HepG2 (cell line): Measurements from ENCODE around the gene SLC38A3. TPM values are rescaled to one million over a fixed set of nuclear protein-coding genes. Genes with fewer than 3 reads are reported as not detected.

ENCODE experiments used
- FOXC1 ChIP-seq: sonication (generic); formaldehyde crosslinking; IDR thresholded peaks from 2 replicates; pipeline ENCODE4 v1.8.0; 2022; ENCODE audit warnings: mild to moderate bottlenecking, missing genetic modification reagents, borderline replicate concordance
- HMG20B ChIP-seq: conservative IDR thresholded peaks from 2 replicates; pipeline ENCODE4 v1.6.1; 2016; ENCODE audit warnings: missing genetic modification reagents, missing compliant biosample characterization
- HOXA7 ChIP-seq: sonication (generic); formaldehyde crosslinking; IDR thresholded peaks from 2 replicates; pipeline ENCODE4 v1.8.1; 2022; ENCODE audit warnings: mild to moderate bottlenecking, missing genetic modification reagents, moderate library complexity
- IRF9 ChIP-seq: sonication (generic); formaldehyde crosslinking; IDR thresholded peaks from 2 replicates; pipeline ENCODE4 v1.8.0; 2022; ENCODE audit warnings: missing genetic modification reagents, mild to moderate bottlenecking, borderline replicate concordance
- KDM5A ChIP-seq: fragments of 200-600 bp; sonication (generic); IDR thresholded peaks from 2 replicates; pipeline ENCODE4 v1.7.0; 2018; ENCODE audit warnings: antibody characterized with exemption, mild to moderate bottlenecking, low read length, borderline replicate concordance
- MEF2D ChIP-seq: sonication (generic); formaldehyde crosslinking; IDR thresholded peaks from 2 replicates; pipeline ENCODE4 v1.5.1; 2020; ENCODE audit warnings: mild to moderate bottlenecking, missing genetic modification reagents
- PHB2 ChIP-seq: fragments of 450-650 bp; IDR thresholded peaks from 2 replicates; pipeline ENCODE4 v1.6.1; 2018; ENCODE audit not compliant: partially characterized antibody
- POLR2AphosphoS2 ChIP-seq: IDR thresholded peaks from 2 replicates; pipeline ENCODE4 v1.6.1; 2011; ENCODE audit warnings: low read depth, low read length, improper control_type of control experiment
- TEAD2 ChIP-seq: sonication (generic); formaldehyde crosslinking; IDR thresholded peaks from 2 replicates; pipeline ENCODE4 v1.9.0; 2021; ENCODE audit warnings: missing genetic modification reagents
- TMF1 ChIP-seq: sonication (generic); formaldehyde crosslinking; IDR thresholded peaks from 2 replicates; pipeline ENCODE4 v1.8.1; 2022; ENCODE audit warnings: low read depth, missing genetic modification reagents
- TRAFD1 ChIP-seq: sonication (generic); formaldehyde crosslinking; IDR thresholded peaks from 2 replicates; pipeline ENCODE4 v1.5.1; 2020; ENCODE audit warnings: missing genetic modification reagents, mild to moderate bottlenecking, borderline replicate concordance
- ZFP91 ChIP-seq: sonication (generic); formaldehyde crosslinking; IDR thresholded peaks from 2 replicates; pipeline ENCODE4 v1.9.0; 2022; ENCODE audit warnings: missing genetic modification reagents, mild to moderate bottlenecking, borderline replicate concordance
- ZNF556 ChIP-seq: sonication (generic); formaldehyde crosslinking; IDR thresholded peaks from 2 replicates; pipeline ENCODE4 v1.4.0; 2020; ENCODE audit warnings: mild to moderate bottlenecking, missing genetic modification reagents, borderline replicate concordance
- ZNF557 ChIP-seq: sonication (generic); formaldehyde crosslinking; IDR thresholded peaks from 2 replicates; pipeline ENCODE4 v1.4.0; 2020; ENCODE audit warnings: missing genetic modification reagents
- ZNF772 ChIP-seq: sonication (generic); formaldehyde crosslinking; IDR thresholded peaks from 2 replicates; pipeline ENCODE4 v1.5.0; 2020; ENCODE audit warnings: mild to moderate bottlenecking, missing genetic modification reagents
- ZNF83 ChIP-seq: sonication (generic); formaldehyde crosslinking; IDR thresholded peaks from 2 replicates; pipeline ENCODE4 v1.4.0; 2020; ENCODE audit warnings: missing genetic modification reagents, mild to moderate bottlenecking, borderline replicate concordance
- polyA plus RNA-seq, 8 experiments: library from polyadenylated mRNA; depleted of rRNA in 3 of 8; stranded (reverse) in 7 of 8; unstranded in 1 of 8; fragments of >200 nt; fragmentation: Illumina TruSeq in 4 of 8; extraction: Trizol in 4 of 8; gene quantifications; 2 replicates each; pipeline versions ENCODE4 v1.2.1 to v1.2.3, GENCODE V29; 2011 to 2016; ENCODE audit warnings: low read depth in 4 of 8, missing spikeins in 1 of 8, mixed read lengths in 1 of 8; ENCODE audit not compliant: insufficient read depth in 1 of 8
- total RNA-seq, 5 experiments: library from RNA; depleted of rRNA; stranded (reverse); fragments of >200 nt; fragmentation: Illumina TruSeq; extraction: Trizol; gene quantifications; 2 replicates each; pipeline ENCODE4 v1.2.3, GENCODE V29; 2016; ENCODE audit warnings: low read depth in 1 of 5
- TF ChIP-seq, protein P1 (sequence below): sonication (generic); formaldehyde crosslinking; IDR thresholded peaks from 2 replicates; pipeline ENCODE4 v1.5.0; 2020; ENCODE audit warnings: mild to moderate bottlenecking, missing genetic modification reagents
- TF ChIP-seq, protein P2 (sequence below): sonication (generic); formaldehyde crosslinking; IDR thresholded peaks from 2 replicates; pipeline ENCODE4 v1.8.0; 2022; ENCODE audit warnings: missing genetic modification reagents, mild to moderate bottlenecking, inconsistent platforms, borderline replicate concordance
- TF ChIP-seq, protein P3 (sequence below): sonication (generic); formaldehyde crosslinking; IDR thresholded peaks from 2 replicates; pipeline ENCODE4 v1.4.0; 2020; ENCODE audit warnings: missing genetic modification reagents

The SLC38A3 gene
- total and polyA plus RNA-seq, 2 of the 13 experiments (the other 11 are each of a cell fraction or from before 2014, with no cell fraction given), result 29.8 to 164 TPM

DNA sequence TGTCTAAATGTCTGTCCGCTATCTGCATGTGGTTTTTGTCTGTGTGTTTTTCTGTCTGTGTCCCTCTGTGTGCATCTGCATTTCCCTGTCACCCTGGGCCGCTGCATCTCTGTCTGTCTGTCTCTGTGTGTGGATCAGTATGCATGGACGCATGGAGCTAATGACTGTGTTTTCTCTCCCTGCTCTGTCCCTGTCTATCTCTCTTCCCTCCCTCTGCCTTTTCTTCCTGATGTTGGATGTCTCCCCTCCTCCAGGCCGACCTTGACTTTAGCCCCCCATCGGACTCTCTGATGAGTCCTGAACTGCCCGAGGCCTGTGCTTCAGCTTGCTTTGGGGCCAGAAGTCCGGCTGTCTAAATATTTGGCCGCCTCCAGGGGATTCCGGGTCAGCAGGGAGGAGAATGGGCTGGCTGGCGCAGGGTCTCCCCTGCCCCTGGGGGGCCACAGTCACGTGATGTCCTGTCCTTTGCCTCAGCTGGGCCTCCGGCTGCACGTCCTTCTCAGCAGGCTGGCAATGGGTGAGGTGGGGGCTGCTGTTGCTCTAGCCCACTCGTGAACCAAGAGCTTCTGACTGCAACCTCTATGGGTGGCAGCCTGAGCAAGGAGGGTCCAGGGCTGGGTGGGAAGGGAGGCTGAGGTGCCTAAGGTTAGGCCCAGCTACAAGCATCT lies 3.7 kb downstream of the SLC38A3 start (continued):
- no peak for TF ChIP-seq TRAFD1
- TF ChIP-seq ZNF772 (CRISPR knock-in tag), result peak; percentile 61; the same call in 1 of the 2 replicates
- no peak for TF ChIP-seq POLR2AphosphoS2
- TF ChIP-seq MEF2D, result peak; percentile 93
- 0 out of 2 replicates have a peak, but pooled peaks have one; percentile 18 for TF ChIP-seq IRF9
- TF ChIP-seq, protein P1, sequence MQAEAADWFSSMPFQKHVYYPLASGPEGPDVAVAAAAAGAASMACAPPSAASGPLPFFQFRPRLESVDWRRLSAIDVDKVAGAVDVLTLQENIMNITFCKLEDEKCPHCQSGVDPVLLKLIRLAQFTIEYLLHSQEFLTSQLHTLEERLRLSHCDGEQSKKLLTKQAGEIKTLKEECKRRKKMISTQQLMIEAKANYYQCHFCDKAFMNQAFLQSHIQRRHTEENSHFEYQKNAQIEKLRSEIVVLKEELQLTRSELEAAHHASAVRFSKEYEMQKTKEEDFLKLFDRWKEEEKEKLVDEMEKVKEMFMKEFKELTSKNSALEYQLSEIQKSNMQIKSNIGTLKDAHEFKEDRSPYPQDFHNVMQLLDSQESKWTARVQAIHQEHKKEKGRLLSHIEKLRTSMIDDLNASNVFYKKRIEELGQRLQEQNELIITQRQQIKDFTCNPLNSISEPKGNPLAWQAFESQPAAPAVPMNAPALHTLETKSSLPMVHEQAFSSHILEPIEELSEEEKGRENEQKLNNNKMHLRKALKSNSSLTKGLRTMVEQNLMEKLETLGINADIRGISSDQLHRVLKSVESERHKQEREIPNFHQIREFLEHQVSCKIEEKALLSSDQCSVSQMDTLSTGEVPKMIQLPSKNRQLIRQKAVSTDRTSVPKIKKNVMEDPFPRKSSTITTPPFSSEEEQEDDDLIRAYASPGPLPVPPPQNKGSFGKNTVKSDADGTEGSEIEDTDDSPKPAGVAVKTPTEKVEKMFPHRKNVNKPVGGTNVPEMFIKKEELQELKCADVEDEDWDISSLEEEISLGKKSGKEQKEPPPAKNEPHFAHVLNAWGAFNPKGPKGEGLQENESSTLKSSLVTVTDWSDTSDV (CRISPR knock-in tag), result no peak
- TF ChIP-seq FOXC1 (CRISPR knock-in tag), result peak; percentile 85; the same call in 1 of the 2 replicates
- peak; percentile 69 for TF ChIP-seq HMG20B (CRISPR knock-in tag)
- peak; percentile 61; the same call in 1 of the 2 replicates for TF ChIP-seq ZFP91 (CRISPR knock-in tag)
- TF ChIP-seq ZNF557, result peak; percentile 78; the same call in 1 of the 2 replicates
- peak; percentile 92 for TF ChIP-seq TMF1
- no peak for TF ChIP-seq KDM5A
- TF ChIP-seq, protein P2, sequence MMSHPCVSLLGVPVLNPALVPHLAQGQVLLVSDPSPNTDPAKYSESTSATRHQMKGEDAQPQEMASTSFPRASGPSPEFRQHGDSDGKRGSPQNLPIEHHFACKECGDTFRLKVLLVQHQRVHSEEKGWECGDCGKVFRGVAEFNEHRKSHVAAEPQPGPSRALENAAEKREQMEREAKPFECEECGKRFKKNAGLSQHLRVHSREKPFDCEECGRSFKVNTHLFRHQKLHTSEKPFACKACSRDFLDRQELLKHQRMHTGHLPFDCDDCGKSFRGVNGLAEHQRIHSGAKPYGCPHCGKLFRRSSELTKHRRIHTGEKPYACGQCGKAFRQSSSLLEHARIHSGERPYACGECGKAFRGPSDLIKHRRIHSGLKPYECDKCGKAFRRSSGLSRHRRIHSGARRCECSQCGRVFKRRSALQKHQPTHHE (CRISPR knock-in tag), result no peak
- TF ChIP-seq ZNF556 (CRISPR knock-in tag), result peak; percentile 70; the same call in 1 of the 2 replicates
- TF ChIP-seq TEAD2, result no peak
- no peak for TF ChIP-seq HOXA7 (CRISPR knock-in tag)
- TF ChIP-seq ZNF83 (CRISPR knock-in tag), result no peak
- TF ChIP-seq, protein P3, sequence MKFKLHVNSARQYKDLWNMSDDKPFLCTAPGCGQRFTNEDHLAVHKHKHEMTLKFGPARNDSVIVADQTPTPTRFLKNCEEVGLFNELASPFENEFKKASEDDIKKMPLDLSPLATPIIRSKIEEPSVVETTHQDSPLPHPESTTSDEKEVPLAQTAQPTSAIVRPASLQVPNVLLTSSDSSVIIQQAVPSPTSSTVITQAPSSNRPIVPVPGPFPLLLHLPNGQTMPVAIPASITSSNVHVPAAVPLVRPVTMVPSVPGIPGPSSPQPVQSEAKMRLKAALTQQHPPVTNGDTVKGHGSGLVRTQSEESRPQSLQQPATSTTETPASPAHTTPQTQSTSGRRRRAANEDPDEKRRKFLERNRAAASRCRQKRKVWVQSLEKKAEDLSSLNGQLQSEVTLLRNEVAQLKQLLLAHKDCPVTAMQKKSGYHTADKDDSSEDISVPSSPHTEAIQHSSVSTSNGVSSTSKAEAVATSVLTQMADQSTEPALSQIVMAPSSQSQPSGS (CRISPR knock-in tag), result peak; percentile 69; the same call in 1 of the 2 replicates
- no peak for TF ChIP-seq PHB2
